ENCODE data around the gene MEF2A. TPM values are rescaled to one million over a fixed set of nuclear protein-coding genes. Genes with fewer than 3 reads are reported as not detected.

Gene MEF2A
- polyA plus RNA-seq, 3 donors, result 20.3 to 61.8 (median 33.5) TPM

GRCh38 chr15:99590913-99591646 lies 25.3 kb downstream of the MEF2A start:
- H3K36me3 Mint-ChIP-seq, result peaks cover 11 to 21% of the 10 kb centered on the region in 2 donors
- H3K36me3 ChIP-seq (replicated peaks in 1 of 2; ENCODE audit: control insufficient read depth in 1 of 2, insufficient read depth in 2 of 2, low read length in 2 of 2), result peaks cover 0 to 6% of the 10 kb centered on the region in 2 donors
- no peak overlapping the region for H2AFZ ChIP-seq (ENCODE audit: insufficient read depth, low read depth, low read length, poor library complexity, severe bottlenecking)
- no peak overlapping the region for H3K4me2 ChIP-seq (replicated peaks; ENCODE audit: extremely low read depth, low read length, poor library complexity, severe bottlenecking)
- peaks cover under 1 to 19% (median 5%) of the 10 kb centered on the region in 7 donors for H3K9me3 Mint-ChIP-seq
- H3K4me3 ChIP-seq (replicated peaks in 1 of 3; ENCODE audit: low read depth in 2 of 3, low read length in 3 of 3), result no peak overlapping the region
- H3K4me1 ChIP-seq (ENCODE audit: control insufficient read depth in 1 of 2, insufficient read depth in 2 of 2, low read length in 2 of 2), result peaks cover 7 to 14% of the 10 kb centered on the region in 2 donors
- intact Hi-C loops (cut with micrococcal nuclease), result no loop called here
- peaks cover 0 to 2% (median 0%) of the 10 kb centered on the region in 3 donors for H3K27me3 Mint-ChIP-seq (ENCODE audit: low read depth in 3 of 3)
- WGBS (ENCODE audit: insufficient coverage), result no CpG with 5 or more reads among the region's 2 CpGs
- no peaks in the 10 kb centered on the region for H3K27me3 ChIP-seq (ENCODE audit: control insufficient read depth in 2 of 2, insufficient read depth in 2 of 2, low read length in 2 of 2)
- H3K4me1 Mint-ChIP-seq, result peaks cover 37% of the 10 kb centered on the region
- H3K9ac ChIP-seq (ENCODE audit: insufficient read depth, low read length, poor library complexity, severe bottlenecking), result no peak overlapping the region
- peaks cover 99% of the 10 kb centered on the region for H4K20me1 ChIP-seq (ENCODE audit: insufficient read depth, low read length)
- peak overlapping the region in 3 of 7 donors; percentile 9 to 33 (median 10) for H3K27ac Mint-ChIP-seq
- no peak for TF ChIP-seq CTCF (IDR thresholded peaks at IDR 0.05)
- H3K27ac ChIP-seq (ENCODE audit: low read depth in 1 of 2, low read length in 2 of 2), result peak overlapping the region in 1 of 2 donors; percentile 39
- no peak for DNase-seq
- H3K4me3 Mint-ChIP-seq, result no peak overlapping the region
- H3K9me3 ChIP-seq (replicated peaks in 1 of 2; ENCODE audit: control insufficient read depth in 1 of 2, insufficient read depth in 1 of 2, low read length in 2 of 2), result peaks cover 0 to 3% of the 10 kb centered on the region in 2 donors
- peaks cover 99% of the 10 kb centered on the region for H3K79me2 ChIP-seq (ENCODE audit: insufficient read depth, low read length)

GRCh38 chr15:99592145-99592791 lies 26.5 kb downstream of the MEF2A start:
- peaks cover under 1 to 19% (median 4%) of the 10 kb centered on the region in 7 donors for H3K9me3 Mint-ChIP-seq
- intact Hi-C loops (cut with micrococcal nuclease), result no loop called here
- peaks cover 9 to 16% of the 10 kb centered on the region in 2 donors for H3K36me3 Mint-ChIP-seq
- no peak overlapping the region for H3K9ac ChIP-seq (ENCODE audit: insufficient read depth, low read length, poor library complexity, severe bottlenecking)
- peak overlapping the region in 5 of 7 donors; percentile 1 to 61 (median 10) for H3K27ac Mint-ChIP-seq
- 100% methylated on average over 1 of the region's 6 CpGs for WGBS (ENCODE audit: insufficient coverage)
- H3K4me3 ChIP-seq (replicated peaks in 1 of 3; ENCODE audit: low read depth in 2 of 3, low read length in 3 of 3), result no peak overlapping the region
- no peak overlapping the region for H2AFZ ChIP-seq (ENCODE audit: insufficient read depth, low read depth, low read length, poor library complexity, severe bottlenecking)
- peaks cover 0 to 8% of the 10 kb centered on the region in 2 donors for H3K36me3 ChIP-seq (replicated peaks in 1 of 2; ENCODE audit: control insufficient read depth in 1 of 2, insufficient read depth in 2 of 2, low read length in 2 of 2)
- H3K4me1 ChIP-seq (ENCODE audit: control insufficient read depth in 1 of 2, insufficient read depth in 2 of 2, low read length in 2 of 2), result peaks cover 7 to 14% of the 10 kb centered on the region in 2 donors
- no peak for DNase-seq
- peaks cover 0 to 7% of the 10 kb centered on the region in 2 donors for H3K9me3 ChIP-seq (replicated peaks in 1 of 2; ENCODE audit: control insufficient read depth in 1 of 2, insufficient read depth in 1 of 2, low read length in 2 of 2)
- H3K79me2 ChIP-seq (ENCODE audit: insufficient read depth, low read length), result peaks cover 99% of the 10 kb centered on the region
- H3K27me3 Mint-ChIP-seq (ENCODE audit: low read depth in 3 of 3), result peaks cover 0 to 2% (median 0%) of the 10 kb centered on the region in 3 donors
- no peak overlapping the region for H3K4me2 ChIP-seq (replicated peaks; ENCODE audit: extremely low read depth, low read length, poor library complexity, severe bottlenecking)
- H4K20me1 ChIP-seq (ENCODE audit: insufficient read depth, low read length), result peaks cover 98% of the 10 kb centered on the region
- H3K27me3 ChIP-seq (ENCODE audit: control insufficient read depth in 2 of 2, insufficient read depth in 2 of 2, low read length in 2 of 2), result no peaks in the 10 kb centered on the region
- no peak for TF ChIP-seq CTCF (IDR thresholded peaks at IDR 0.05)
- H3K27ac ChIP-seq (ENCODE audit: low read depth in 1 of 2, low read length in 2 of 2), result peak overlapping the region in 1 of 2 donors; percentile 25
- no peak overlapping the region for H3K4me3 Mint-ChIP-seq
- peaks cover 37% of the 10 kb centered on the region for H3K4me1 Mint-ChIP-seq
